CD4-positive, alpha-beta T cell treated with Interleukin-6 at 100 ng/mL for 8 hours (primary cell): ENCODE measurements around the gene NCOA6.
A peak's percentile ranks its signal among the peaks of the same experiment; 100 is the strongest.

Source experiments
- DNase-seq: peaks from one replicate; pipeline ENCODE4 v3.0.0-alpha.2; 2020; ENCODE audit warnings: mixed read lengths, low spot score

Gene NCOA6

GRCh38 chr20:34825530-34826362, at the start of gene NCOA6:
TSS of gene NCOA6 (minus strand) at chr20:34825651. CDS start at chr20:34782355, 43,296 bp downstream.
- peak; percentile 88 for DNase-seq

GRCh38 chr20:34874094-34874654, 48.7 kb upstream of the NCOA6 start:
- peak; percentile 54 for DNase-seq

GRCh38 chr20:34873583-34874093, 48.2 kb upstream of the NCOA6 start:
- no peak for DNase-seq

GRCh38 chr20:34872622-34873224, 47.3 kb upstream of the NCOA6 start, which contains the start of gene GGT7:
TSS of gene GGT7 (minus strand) at chr20:34872856. CDS start at chr20:34872815, 41 bp downstream.
- DNase-seq = peak; percentile 85

GRCh38 chr20:34871966-34872621, 46.6 kb upstream of the NCOA6 start:
- DNase-seq = no peak

GRCh38 chr20:34871320-34871926, 46.0 kb upstream of the NCOA6 start:
- no peak for DNase-seq

GRCh38 chr20:34864216-34864615, 38.8 kb upstream of the NCOA6 start:
- no peak for DNase-seq

GRCh38 chr20:34863421-34863965, 38.0 kb upstream of the NCOA6 start:
- DNase-seq = no peak

GRCh38 chr20:34862724-34863123, 37.3 kb upstream of the NCOA6 start:
- DNase-seq = no peak

- no peak for DNase-seq
Observed at GRCh38 chr20:34861386-34862084, 36.1 kb upstream of the NCOA6 start.

- DNase-seq = no peak
Observed at GRCh38 chr20:34859826-34860545, 34.5 kb upstream of the NCOA6 start.

GRCh38 chr20:34859367-34859766, 33.9 kb upstream of the NCOA6 start:
- no peak for DNase-seq

GRCh38 chr20:34852298-34852697, 26.8 kb upstream of the NCOA6 start:
- DNase-seq = no peak

GRCh38 chr20:34850969-34851368, 25.5 kb upstream of the NCOA6 start:
- DNase-seq = no peak

- no peak for DNase-seq
Observed at GRCh38 chr20:34849778-34850177, 24.3 kb upstream of the NCOA6 start.

- DNase-seq = no peak
Observed at GRCh38 chr20:34848597-34848996, 23.1 kb upstream of the NCOA6 start.

- DNase-seq = no peak
Observed at GRCh38 chr20:34843421-34843820, 18.0 kb upstream of the NCOA6 start.

GRCh38 chr20:34842143-34842542, 16.7 kb upstream of the NCOA6 start:
- no peak for DNase-seq

- DNase-seq = peak; percentile 10
Observed at GRCh38 chr20:34834459-34834893, 9.0 kb upstream of the NCOA6 start.

- no peak for DNase-seq
Observed at GRCh38 chr20:34831936-34832335, 6.5 kb upstream of the NCOA6 start.
